Progenitor cell of endocrine pancreas (in vitro differentiated cells): ENCODE measurements around the gene COPB2. TPM values are rescaled to one million over a fixed set of nuclear protein-coding genes. Genes with fewer than 3 reads are reported as not detected.

Experiments used
- DNase-seq: peaks from one replicate; pipeline ENCODE4 v3.0.0; 2021; ENCODE audit warnings: low spot score; ENCODE audit not compliant: unreplicated experiment
- H3K27ac Mint-ChIP-seq: 2 replicates; pipeline ENCODE4 v1.8.0; 2021; ENCODE audit warnings: mild to moderate bottlenecking, moderate library complexity, mixed read lengths
- H3K27me3 Mint-ChIP-seq: 2 replicates; pipeline ENCODE4 v1.8.0; 2021; ENCODE audit warnings: mixed read lengths
- H3K36me3 Mint-ChIP-seq: 2 replicates; pipeline ENCODE4 v1.8.0; 2022; ENCODE audit warnings: mixed read lengths; ENCODE audit not compliant: insufficient read depth
- H3K4me1 Mint-ChIP-seq: 2 replicates; pipeline ENCODE4 v1.8.0; 2021; ENCODE audit warnings: low read depth, mixed read lengths
- H3K4me3 Mint-ChIP-seq: 2 replicates; pipeline ENCODE4 v1.8.0; 2021; ENCODE audit warnings: low read depth, mild to moderate bottlenecking, moderate library complexity, mixed read lengths
- H3K9me3 Mint-ChIP-seq: 2 replicates; pipeline ENCODE4 v1.8.0; 2021; ENCODE audit warnings: low read depth, mixed read lengths
- total RNA-seq: library from RNA; stranded (reverse); gene quantifications from 2 replicates; pipeline ENCODE4 v1.2.1, GENCODE V29; 2021
- TF ChIP-seq, protein P1 (sequence below): fragments of 200-600 bp; sonication (generic); IDR thresholded peaks from one replicate; pipeline ENCODE4 v1.5.0; 2021; ENCODE audit warnings: antibody characterized with exemption, mild to moderate bottlenecking; ENCODE audit not compliant: unreplicated experiment

The COPB2 gene
- total RNA-seq, 1 donor from 2014 or later = 113 TPM

- H3K9me3 Mint-ChIP-seq = no peaks in the 10 kb centered on the region
- TF ChIP-seq, protein P1, sequence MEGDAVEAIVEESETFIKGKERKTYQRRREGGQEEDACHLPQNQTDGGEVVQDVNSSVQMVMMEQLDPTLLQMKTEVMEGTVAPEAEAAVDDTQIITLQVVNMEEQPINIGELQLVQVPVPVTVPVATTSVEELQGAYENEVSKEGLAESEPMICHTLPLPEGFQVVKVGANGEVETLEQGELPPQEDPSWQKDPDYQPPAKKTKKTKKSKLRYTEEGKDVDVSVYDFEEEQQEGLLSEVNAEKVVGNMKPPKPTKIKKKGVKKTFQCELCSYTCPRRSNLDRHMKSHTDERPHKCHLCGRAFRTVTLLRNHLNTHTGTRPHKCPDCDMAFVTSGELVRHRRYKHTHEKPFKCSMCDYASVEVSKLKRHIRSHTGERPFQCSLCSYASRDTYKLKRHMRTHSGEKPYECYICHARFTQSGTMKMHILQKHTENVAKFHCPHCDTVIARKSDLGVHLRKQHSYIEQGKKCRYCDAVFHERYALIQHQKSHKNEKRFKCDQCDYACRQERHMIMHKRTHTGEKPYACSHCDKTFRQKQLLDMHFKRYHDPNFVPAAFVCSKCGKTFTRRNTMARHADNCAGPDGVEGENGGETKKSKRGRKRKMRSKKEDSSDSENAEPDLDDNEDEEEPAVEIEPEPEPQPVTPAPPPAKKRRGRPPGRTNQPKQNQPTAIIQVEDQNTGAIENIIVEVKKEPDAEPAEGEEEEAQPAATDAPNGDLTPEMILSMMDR = no peak
- H3K4me1 Mint-ChIP-seq = no peaks in the 10 kb centered on the region
- no peak for DNase-seq
- no peak overlapping the region for H3K4me3 Mint-ChIP-seq
- no peaks in the 10 kb centered on the region for H3K36me3 Mint-ChIP-seq
- H3K27ac Mint-ChIP-seq = no peak overlapping the region
- peaks cover 28% of the 10 kb centered on the region for H3K27me3 Mint-ChIP-seq
Observed at GRCh38 chr3:139309061-139309591, 80.3 kb downstream of the COPB2 start.

DNA sequence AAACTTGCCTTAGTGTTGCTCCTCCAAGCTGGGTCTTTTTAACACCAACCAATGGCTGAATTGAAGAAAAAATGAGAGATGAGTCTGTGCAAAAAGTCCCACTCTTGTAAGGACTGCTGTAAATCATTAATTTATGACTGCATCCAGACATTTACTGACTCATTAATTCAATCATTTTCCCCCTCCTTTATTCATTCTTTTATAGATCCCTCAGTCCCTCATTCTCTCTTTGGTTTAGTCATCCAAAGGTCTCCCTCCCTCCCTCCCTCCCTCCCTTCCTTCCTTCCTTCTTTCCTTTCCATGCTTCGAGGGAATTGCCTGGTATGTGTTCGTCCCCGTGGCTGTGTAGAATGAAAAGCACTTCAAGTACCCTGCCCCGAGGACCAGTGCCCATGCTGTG, 80.9 kb downstream of the COPB2 start:
- no peak overlapping the region for H3K27ac Mint-ChIP-seq
- no peaks in the 10 kb centered on the region for H3K4me1 Mint-ChIP-seq
- H3K4me3 Mint-ChIP-seq = no peak overlapping the region
- peaks cover 24% of the 10 kb centered on the region for H3K27me3 Mint-ChIP-seq
- H3K36me3 Mint-ChIP-seq = no peaks in the 10 kb centered on the region
- H3K9me3 Mint-ChIP-seq = no peaks in the 10 kb centered on the region
- TF ChIP-seq, protein P1 = no peak
- DNase-seq = no peak

GRCh38 chr3:139307601-139308555, 81.6 kb downstream of the COPB2 start:
- H3K9me3 Mint-ChIP-seq = no peaks in the 10 kb centered on the region
- no peaks in the 10 kb centered on the region for H3K36me3 Mint-ChIP-seq
- peaks cover 18% of the 10 kb centered on the region for H3K27me3 Mint-ChIP-seq
- H3K4me3 Mint-ChIP-seq = no peak overlapping the region
- no peak for DNase-seq
- TF ChIP-seq, protein P1 = no peak
- H3K4me1 Mint-ChIP-seq = no peaks in the 10 kb centered on the region
- no peak overlapping the region for H3K27ac Mint-ChIP-seq

Other genes with a start within 250 kb of the COPB2 start
- gene MRPS22, start 45.6 kb downstream of the COPB2 start, total RNA-seq = 35.7 and 39.5 TPM in 2 replicates
- gene RBP2, start 86.9 kb upstream of the COPB2 start, total RNA-seq = not detected in 2 replicates
- 617 and 649 TPM in 2 replicates for gene RBP1, start 150.1 kb upstream of the COPB2 start, total RNA-seq